HG03558 (cell line): ENCODE measurements around the gene UBR1.
"Not testable (repeated sequence)": the region's sequence is repeated elsewhere in the genome, so short reads cannot be mapped to it uniquely, and the experiment has no call there.

ENCODE experiments used
- ATAC-seq: cut with Tn5 transposase; IDR thresholded peaks from one replicate; pipeline ENCODE4 v1.9.1; 2021; ENCODE audit warnings: moderate number of reproducible peaks; ENCODE audit not compliant: unreplicated experiment; ENCODE audit errors: extremely low read depth

The UBR1 gene

GRCh38 chr15:43105778-43106485 is at the start of gene UBR1:
Gene UBR1, minus strand, starts transcription at chr15:43106038. Its CDS starts 16 bp downstream, at chr15:43106022.
- peak; percentile 44 for ATAC-seq

DNA sequence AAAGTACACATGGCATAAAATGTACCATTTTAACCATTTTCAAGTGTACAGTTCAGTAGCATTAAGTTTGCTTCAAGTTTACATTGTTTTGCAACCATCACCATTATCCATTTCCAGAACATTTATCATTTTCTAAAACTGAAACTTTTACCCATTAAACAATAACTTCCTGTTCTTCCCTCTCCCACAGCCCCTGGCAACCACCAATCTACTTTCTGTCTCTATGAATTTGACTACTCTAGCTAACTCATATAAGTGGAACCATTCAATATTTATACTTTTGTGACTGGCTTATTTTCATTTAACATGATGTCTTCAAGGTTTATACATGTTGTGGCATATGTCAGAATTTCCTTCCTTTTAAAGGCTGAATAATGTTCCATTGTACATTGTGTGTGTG is 47.4 kb upstream of the UBR1 start:
- no peak for ATAC-seq

DNA sequence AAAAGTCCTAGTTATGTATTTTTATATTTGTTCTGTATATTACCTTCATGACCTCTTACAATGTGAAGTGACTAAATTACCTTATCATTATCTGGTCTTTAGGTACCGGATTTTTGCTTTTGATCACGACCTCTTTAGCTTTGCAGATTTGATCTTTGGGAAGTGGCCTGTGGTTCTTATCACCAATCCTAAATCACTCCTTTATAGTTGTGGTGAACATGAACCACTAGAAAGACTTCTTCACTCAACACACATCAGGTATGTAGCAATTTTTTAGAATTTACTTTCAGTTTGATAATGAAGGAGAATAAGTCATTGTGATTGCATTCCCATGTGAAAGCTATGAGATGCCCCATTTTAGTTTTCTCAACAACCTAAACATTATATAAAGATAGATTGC is 45.9 kb upstream of the UBR1 start:
- ATAC-seq, result no peak

GRCh38 chr15:43150191-43150929 is 44.5 kb upstream of the UBR1 start:
- no peak for ATAC-seq

DNA sequence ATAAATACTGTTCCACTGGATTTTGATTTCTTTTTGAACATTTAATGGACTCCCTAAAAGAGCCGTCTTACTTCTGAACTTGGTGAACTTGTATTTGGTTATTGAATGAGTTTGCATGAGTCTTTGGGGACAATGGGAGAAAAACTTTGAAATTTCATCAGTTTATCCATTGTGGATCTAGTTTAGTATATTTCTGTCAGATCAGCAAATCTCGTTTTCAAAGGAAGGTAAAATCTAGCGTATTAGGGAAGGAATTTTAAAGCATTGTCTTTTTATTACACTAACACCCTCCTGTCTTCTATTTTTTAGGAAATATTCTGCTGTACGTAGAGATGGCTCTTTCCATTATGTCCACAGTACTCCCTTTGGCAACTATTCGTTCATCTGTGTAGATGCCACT is 40.3 kb upstream of the UBR1 start:
- ATAC-seq, result no peak

DNA sequence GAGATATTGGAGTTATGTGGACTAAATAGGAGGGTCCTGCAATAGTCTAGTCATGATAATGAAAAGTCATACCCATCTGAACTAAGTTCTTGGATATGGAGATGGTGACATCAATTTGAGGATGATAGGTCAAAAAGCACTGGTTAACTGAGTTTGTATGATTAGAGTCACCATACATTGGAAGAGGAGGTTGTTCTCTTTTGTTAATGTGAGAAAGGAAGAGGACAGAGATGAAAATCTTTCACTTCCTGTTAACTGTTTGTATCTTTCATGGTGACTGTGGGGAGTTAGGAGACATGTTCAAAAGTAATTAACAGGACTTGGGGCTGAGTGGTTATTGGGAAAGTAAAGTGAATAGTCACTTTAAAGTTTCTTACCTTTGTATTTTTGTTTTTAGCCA is 38.7 kb upstream of the UBR1 start:
- no peak for ATAC-seq

- no peak for ATAC-seq
Observed at GRCh38 chr15:43143203-43143941, 37.5 kb upstream of the UBR1 start.

DNA sequence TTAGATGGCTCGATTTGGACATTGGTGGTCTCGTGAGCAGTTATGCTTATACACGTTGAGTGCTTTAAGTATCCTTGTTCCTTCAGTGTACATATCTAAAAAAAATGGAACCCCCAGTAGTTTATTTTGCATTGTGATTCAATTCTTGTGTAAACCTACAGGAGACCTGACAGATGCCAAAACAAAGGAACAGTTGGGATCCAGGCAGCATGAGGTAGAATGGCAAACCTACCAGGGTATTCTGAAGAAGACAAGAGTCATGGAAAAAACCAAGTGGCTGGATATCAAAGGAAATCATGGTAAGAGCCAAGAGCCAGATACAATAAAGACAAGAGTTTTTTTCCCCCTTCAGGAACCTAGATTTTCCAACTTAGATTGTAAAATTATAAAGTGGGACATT is 29.5 kb upstream of the UBR1 start:
- ATAC-seq, result no peak

- no peak for ATAC-seq
Observed at GRCh38 chr15:43134157-43134635, 28.4 kb upstream of the UBR1 start.

DNA sequence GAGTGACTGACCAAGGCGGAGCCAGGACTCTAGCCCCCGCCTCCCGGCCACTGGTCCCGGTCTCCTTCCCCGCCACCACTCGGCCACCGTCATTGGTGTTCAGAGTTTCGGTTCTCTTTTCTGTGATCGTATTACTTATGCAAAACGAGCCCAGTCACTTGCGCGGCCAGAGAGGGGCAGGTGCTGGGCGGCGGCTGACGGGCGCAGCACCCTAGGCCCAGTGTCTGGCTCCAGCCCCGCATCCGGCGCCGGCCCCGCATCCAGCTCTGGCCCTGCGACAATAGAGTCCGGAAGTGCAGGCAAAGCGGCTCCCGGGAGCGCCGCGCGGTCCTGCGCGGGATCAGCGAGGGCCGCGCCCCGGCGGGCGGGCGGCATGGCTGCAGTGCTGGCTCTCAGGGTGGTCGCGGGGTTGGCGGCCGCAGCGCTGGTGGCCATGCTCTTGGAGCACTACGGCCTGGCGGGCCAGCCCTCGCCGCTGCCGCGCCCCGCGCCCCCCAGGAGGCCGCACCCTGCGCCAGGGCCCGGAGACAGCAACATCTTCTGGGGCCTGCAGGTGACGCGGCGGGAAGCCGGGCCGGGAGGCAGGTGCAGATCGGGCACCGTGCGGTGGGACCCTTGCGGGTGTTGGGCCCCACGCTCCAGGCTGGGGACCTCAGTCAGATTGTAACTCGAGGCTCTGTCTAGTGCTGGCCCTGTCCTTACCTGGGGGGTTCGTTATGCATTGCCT is 27.8 kb upstream of the UBR1 start, which contains the start of gene TMEM62:
Gene TMEM62 (plus strand): TSS at position 157 of the 727 bp plus-strand sequence. CDS start 217 bp downstream, at position 374.
- peak; percentile 58 for ATAC-seq

DNA sequence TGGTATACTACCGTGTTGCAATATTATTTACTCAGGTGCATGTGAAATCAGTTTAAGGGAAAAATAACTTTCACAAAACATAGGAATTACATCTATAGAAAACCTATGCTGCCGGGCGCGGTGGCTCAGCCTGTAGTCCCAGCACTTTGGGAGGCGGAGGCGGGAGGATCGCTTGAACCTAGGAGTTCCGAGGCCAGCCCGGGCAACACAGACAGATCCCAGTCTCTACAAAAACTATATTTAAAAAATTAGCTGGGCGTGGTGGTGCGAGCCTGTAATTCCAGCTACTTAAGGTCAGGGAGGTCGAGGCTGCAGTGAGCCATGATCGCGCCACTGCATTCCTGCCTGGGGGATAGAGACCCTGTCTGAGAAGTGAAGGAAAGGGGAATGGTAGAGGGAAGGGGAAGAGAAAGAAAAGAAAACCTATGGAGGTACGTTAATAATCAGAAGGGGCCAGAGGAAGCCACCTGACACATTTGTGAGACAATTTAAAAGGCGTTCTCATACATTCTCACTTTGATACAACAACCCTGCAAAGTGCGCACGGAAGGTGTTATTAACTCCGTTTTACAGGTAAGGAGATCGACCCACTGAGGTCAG is 27.1 kb upstream of the UBR1 start:
- ATAC-seq, result no peak

- ATAC-seq, result no peak
Observed at GRCh38 chr15:43128980-43129335, 23.1 kb upstream of the UBR1 start.

DNA sequence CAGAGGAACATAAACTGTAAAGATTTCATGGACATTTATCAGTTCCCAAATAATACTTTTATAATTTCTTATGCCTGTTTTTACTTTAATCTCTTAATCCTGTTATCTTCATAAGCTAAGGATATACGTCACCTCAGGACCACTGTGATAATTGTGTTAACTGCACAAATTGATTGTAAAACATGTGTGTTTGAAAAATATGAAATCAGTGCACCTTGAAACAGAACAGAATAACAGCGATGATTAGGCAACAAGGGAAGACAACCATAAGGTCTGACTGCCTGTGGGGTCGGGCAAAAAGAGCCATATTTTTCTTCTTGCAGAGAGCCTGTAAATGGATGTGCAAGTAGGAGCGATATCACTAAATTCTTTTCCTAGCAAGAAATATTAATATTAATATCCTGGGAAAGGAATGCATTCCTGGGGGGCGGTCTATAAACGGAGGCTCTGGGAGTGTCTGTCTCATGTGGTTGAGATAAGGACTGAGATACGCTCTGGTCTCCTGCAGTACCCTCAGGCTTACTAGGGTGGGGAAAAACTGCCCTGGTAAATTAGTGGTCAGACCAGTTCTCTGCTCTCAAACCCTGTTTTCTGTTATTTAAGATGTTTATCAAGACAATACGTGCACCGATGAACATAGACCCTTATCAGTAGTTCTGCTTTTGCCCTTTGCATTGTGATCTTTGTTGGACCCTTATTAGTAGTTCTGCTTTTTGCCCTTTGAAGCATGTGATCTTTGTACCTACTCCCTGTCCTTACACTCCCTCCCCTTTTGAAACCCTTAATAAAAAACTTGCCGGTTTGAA is 22.5 kb upstream of the UBR1 start:
- ATAC-seq, result not testable (repeated sequence)

DNA sequence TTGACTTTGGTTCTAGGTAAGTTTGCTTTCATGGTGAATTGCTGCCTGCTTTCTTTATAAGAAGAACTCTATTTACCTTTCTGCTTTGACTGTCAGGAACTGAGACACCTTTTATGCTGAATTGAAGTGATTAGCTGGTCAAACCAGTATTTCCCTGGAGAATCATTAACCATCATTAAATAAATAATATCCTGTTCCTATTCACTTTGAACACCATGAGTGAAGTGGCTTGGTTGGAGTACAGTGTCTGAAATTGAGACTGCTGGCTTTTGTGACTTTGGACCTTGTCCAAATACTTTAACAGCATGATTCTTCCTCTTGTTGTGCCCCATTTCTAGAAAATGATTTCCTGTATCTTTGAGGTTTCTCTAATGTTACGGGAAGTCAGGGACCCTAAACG is 21.9 kb upstream of the UBR1 start:
- no peak for ATAC-seq

DNA sequence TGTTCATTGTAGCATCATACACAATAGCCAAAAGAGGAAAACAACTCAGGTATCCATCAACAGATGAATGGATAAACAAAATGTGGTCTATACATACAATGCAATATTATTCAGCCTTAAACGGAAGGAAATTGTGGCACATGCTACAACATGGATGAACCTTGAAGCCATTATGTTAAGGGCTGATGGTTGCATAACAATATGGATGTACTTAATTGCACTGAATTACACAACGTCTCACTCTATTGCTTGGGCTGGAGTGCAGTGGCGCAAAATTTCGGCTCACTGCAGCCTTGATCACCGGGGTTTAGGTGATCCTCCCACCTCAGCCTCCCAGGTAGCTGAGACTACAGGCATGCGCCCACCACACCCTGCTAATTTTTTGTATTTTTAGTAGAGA is 20.5 kb upstream of the UBR1 start:
- no peak for ATAC-seq

- ATAC-seq, result no peak
Observed at GRCh38 chr15:43125100-43125661, 19.3 kb upstream of the UBR1 start.

- ATAC-seq, result no peak
Observed at GRCh38 chr15:43121863-43122262, 16.0 kb upstream of the UBR1 start.

- no peak for ATAC-seq
Observed at GRCh38 chr15:43118829-43119228, 13.0 kb upstream of the UBR1 start.

GRCh38 chr15:43118286-43118685 is 12.4 kb upstream of the UBR1 start:
- ATAC-seq, result no peak
